Measurements from ENCODE around the gene ARL4D.
"Not testable (repeated sequence)": the region's sequence is repeated elsewhere in the genome, so short reads cannot be mapped to it uniquely, and the experiment has no call there.

ARL4D gene

DNA sequence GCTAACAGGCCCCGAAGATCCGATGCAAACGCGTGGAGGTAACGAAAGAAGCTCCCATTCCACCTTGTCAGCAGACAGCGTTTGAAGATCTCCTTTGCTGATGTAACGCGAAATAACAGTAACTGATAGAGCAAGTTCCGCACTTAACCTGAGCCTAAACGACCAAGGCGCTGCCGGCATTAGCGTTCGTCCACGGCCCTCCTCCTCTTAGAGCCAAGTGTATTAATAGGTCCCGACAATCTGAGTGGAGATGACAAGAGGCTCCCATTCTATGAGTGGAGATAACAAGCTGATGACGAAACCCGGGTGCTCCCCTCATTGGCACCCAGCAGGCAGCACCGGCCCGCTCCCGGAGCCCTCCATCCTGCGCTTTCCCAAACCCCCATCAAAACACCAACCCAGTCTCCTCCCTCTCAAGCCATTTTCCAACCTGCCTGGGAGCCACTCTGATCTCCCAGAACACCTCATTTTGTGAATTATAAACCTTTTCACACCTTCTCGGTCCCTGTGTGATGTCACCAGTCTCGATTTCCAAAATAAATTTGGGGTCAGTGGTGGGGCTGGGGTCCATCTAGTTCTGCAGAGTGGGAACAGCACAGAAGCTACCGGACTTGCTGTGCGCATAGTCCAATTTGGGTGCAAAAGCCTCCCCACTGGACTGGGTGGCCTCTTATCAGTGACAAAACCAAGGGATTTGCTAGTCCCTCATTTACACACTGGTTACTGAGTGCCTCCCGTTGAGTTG lies 35.4 kb upstream of the ARL4D start:
- CTCF ChIA-PET = no interaction called here
- TF ChIP-seq, protein P1, sequence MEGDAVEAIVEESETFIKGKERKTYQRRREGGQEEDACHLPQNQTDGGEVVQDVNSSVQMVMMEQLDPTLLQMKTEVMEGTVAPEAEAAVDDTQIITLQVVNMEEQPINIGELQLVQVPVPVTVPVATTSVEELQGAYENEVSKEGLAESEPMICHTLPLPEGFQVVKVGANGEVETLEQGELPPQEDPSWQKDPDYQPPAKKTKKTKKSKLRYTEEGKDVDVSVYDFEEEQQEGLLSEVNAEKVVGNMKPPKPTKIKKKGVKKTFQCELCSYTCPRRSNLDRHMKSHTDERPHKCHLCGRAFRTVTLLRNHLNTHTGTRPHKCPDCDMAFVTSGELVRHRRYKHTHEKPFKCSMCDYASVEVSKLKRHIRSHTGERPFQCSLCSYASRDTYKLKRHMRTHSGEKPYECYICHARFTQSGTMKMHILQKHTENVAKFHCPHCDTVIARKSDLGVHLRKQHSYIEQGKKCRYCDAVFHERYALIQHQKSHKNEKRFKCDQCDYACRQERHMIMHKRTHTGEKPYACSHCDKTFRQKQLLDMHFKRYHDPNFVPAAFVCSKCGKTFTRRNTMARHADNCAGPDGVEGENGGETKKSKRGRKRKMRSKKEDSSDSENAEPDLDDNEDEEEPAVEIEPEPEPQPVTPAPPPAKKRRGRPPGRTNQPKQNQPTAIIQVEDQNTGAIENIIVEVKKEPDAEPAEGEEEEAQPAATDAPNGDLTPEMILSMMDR (conservative IDR thresholded peaks at IDR 0.05; ENCODE audit: low read depth) = no peak
- H3K27ac ChIP-seq = peak overlapping the region; percentile 99
- no peak for DNase-seq (ENCODE audit: low spot score)
- POLR2A ChIA-PET (ENCODE audit: low non-redundant PET) = no interaction called here

GRCh38 chr17:43363926-43364285 lies 34.9 kb upstream of the ARL4D start:
- H3K27ac ChIP-seq = peak overlapping the region; percentile 99; the same call in 1 of the 2 replicates
- TF ChIP-seq, protein P1 (conservative IDR thresholded peaks at IDR 0.05; ENCODE audit: low read depth) = no peak
- POLR2A ChIA-PET (ENCODE audit: low non-redundant PET) = no interaction called here
- CTCF ChIA-PET = no interaction called here
- no peak for DNase-seq (ENCODE audit: low spot score)

DNA sequence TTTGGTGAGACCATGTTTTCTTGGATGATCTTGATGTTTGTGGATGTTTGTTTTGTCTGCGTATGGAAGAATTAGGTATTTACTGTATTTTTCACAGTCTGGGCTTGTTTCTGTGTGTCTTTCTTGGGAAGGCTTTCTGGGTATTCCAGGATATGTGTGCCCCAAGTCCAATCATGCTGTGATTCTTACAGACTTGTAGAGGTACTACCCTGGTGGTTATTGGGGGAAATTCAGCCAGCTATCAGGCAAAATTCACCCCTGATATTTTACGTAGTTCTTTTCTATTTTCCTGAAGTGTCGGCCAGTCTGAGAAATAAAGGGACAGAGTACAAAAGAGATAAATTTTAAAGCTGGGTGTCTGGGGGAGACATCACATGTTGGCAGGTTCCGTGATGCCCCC lies 33.4 kb upstream of the ARL4D start:
- H3K27ac ChIP-seq = no peak overlapping the region
- TF ChIP-seq, protein P1 (conservative IDR thresholded peaks at IDR 0.05; ENCODE audit: low read depth) = no peak
- POLR2A ChIA-PET (ENCODE audit: low non-redundant PET) = no interaction called here
- CTCF ChIA-PET = interaction anchor here (0.7 kb wide), 1 partner anchor 738 kb away, joined by 3 read pairs; no protein-coding TSS in a partner anchor
- no peak for DNase-seq (ENCODE audit: low spot score)

- POLR2A ChIA-PET (ENCODE audit: low non-redundant PET); H3K27ac ChIP-seq; DNase-seq (ENCODE audit: low spot score): not testable (repeated sequence)
- CTCF ChIA-PET = interaction anchor here (0.7 kb wide), 1 partner anchor 737 kb away, joined by 3 read pairs; no protein-coding TSS in a partner anchor
These were observed 32.9 kb upstream of the ARL4D start for GRCh38 chr17:43365921-43366320.

DNA sequence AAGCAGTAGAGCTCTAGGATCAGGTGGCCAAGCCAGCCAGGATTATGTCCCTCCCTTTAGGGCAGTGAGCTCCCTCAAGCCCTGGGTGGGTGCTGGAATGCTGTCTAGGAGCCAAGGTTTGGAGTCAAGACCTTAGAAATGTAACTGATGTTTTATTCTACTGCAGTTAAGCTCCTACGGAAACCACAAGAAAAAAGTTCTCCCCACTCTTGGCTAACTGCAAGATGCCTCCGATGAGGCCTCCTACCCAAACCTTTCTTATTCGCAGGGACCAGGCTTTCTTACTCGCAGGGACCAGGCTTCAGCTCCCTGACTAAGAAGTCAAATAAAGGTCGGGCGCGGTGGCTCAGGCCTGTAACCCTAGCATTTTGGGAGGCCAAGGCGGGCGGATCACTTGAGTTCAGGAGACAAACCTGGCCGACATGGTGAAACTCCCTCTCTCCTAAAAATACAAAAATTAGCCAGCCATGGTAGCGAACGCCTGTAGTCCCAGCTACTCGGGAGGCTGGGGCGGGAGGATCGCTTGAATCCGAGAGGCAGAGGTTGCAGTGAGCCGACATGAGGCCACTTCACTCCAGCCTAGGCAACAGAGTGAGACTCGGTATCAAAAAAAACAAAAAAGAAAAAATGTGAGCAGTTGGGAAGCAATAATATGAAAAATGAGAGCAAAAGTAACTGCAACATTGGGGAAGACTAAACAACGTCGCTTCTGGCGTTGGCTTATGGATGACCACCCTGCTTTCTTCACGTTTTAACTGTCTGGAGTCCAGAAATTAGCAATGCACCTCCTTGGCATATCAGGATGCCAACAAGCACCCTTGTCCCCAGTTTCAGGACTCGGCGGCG lies 31.7 kb upstream of the ARL4D start:
- TF ChIP-seq, protein P1 (conservative IDR thresholded peaks at IDR 0.05; ENCODE audit: low read depth) = no peak
- CTCF ChIA-PET = no interaction called here
- DNase-seq (ENCODE audit: low spot score) = no peak
- peak overlapping the region; percentile 60 for H3K27ac ChIP-seq
- POLR2A ChIA-PET (ENCODE audit: low non-redundant PET) = interaction anchor here (1.5 to 2.7 kb wide), 2 partner anchors 10 to 21 kb away, joined by 9 to 32 read pairs; no protein-coding TSS in a partner anchor

DNA sequence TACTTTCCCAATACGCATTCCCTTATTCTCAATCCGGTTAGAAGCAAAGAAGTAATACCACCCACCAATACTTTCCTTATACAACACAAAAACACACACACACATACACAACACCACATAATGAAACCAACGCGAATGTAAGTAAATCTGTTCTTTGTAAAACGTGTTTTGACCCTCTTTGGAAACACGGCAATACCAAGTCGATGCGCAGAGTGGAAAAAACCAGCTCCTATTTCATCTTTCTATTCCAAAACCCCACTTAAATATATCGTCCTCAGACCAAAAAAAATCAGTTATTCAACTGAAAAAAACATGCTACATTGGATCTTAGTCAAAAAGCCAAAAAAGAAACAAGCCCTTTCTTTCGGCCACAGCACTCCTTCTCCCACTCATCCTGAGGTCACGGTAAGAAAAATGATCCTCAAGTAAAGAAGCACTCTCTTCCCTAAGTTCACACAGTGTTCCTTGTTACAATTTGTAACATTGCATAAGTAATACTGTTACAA lies 31.0 kb upstream of the ARL4D start:
- ChIA-PET POLR2A (ENCODE audit: low non-redundant PET) (interaction anchor here (0.6 to 2.7 kb wide), 6 partner anchors 11 to 116 kb away, joined by 3 to 32 read pairs (median 4); partner anchors contain the start of gene DHX8), CTCF (interaction anchor here (0.6 to 1.1 kb wide), 3 partner anchors 20 to 118 kb away, joined by 3 to 7 read pairs (median 4); no protein-coding TSS in a partner anchor)
- DNase-seq (ENCODE audit: low spot score) = peak; percentile 60
- TF ChIP-seq, protein P1 (conservative IDR thresholded peaks at IDR 0.05; ENCODE audit: low read depth) = no peak
- H3K27ac ChIP-seq = peak overlapping the region; percentile 99

All from RWPE1 (cell line).